RWPE1 (cell line): ENCODE data around the gene PHLDA3.

Experiments used
- CTCF ChIA-PET: fragments of 350-600 bp; sonication (Branson Sonifier 250); formaldehyde crosslinking; extraction: SDS; loops from one replicate; lab custom pipeline; 2021; lab: Yijun Ruan, JAX
- POLR2A ChIA-PET: fragments of 400-600 bp; formaldehyde crosslinking; extraction: SDS; loops from one replicate; lab custom pipeline; 2020; ENCODE audit warnings: antibody characterized with exemption; ENCODE audit not compliant: low non-redundant PET; lab: Yijun Ruan, JAX
- DNase-seq: peaks from one replicate; pipeline ENCODE4 v3.0.0; 2012; ENCODE audit warnings: low spot score
- H3K27ac ChIP-seq: fragments of 450-650 bp; 2 replicates; pipeline ENCODE4 v1.5.1; 2017
- TF ChIP-seq, protein P1 (sequence below): fragments of 450-650 bp; conservative IDR thresholded peaks from 2 replicates; pipeline ENCODE4 v1.5.1; 2017; ENCODE audit warnings: low read depth, mild to moderate bottlenecking

PHLDA3 gene

DNA sequence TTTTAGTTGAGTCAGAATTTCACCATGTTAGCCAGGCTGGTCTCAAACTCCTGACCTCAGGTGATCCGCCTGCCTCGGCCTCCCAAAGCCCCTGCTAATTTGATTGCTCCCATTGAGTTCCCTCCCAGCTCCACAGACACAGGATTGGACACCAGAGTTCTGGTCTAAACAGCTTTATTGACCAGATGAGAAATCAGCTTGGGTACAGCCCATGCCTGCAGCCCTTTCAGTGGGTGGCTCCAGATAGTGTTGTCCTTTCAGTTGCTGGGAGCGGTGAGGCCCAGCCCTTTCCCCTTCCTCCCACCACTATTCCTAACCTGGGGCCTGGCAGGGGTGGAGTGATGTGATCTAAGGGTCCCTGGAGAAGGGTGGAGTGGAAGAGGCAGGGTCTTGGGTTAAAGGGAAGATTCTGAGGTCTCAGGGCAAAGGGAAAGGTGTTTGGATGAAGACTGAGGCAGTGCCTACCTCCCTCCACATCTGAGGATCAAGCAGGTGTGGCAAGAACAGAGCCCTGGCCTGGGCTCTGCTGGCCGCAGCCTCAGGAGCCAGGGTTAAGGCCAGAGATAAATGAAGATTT lies 14.5 kb upstream of the PHLDA3 start:
- H3K27ac ChIP-seq = peak overlapping the region; percentile 86
- TF ChIP-seq, protein P1, sequence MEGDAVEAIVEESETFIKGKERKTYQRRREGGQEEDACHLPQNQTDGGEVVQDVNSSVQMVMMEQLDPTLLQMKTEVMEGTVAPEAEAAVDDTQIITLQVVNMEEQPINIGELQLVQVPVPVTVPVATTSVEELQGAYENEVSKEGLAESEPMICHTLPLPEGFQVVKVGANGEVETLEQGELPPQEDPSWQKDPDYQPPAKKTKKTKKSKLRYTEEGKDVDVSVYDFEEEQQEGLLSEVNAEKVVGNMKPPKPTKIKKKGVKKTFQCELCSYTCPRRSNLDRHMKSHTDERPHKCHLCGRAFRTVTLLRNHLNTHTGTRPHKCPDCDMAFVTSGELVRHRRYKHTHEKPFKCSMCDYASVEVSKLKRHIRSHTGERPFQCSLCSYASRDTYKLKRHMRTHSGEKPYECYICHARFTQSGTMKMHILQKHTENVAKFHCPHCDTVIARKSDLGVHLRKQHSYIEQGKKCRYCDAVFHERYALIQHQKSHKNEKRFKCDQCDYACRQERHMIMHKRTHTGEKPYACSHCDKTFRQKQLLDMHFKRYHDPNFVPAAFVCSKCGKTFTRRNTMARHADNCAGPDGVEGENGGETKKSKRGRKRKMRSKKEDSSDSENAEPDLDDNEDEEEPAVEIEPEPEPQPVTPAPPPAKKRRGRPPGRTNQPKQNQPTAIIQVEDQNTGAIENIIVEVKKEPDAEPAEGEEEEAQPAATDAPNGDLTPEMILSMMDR = no peak
- POLR2A ChIA-PET = no interaction called here
- no peak for DNase-seq
- CTCF ChIA-PET = interaction anchor here (0.6 to 22.3 kb wide), 9 partner anchors 8 to 221 kb away, joined by 3 to 464 read pairs (median 9); partner anchors contain the start of gene CSRP1

- POLR2A ChIA-PET = interaction anchor here (0.6 to 1.0 kb wide), 3 partner anchors 20 to 30 kb away, joined by 3 to 4 read pairs (median 3); no protein-coding TSS in a partner anchor
- H3K27ac ChIP-seq = peak overlapping the region; percentile 86
- CTCF ChIA-PET = interaction anchor here (0.5 to 22.3 kb wide), 28 partner anchors 9 to 413 kb away, joined by 3 to 464 read pairs (median 5); partner anchors contain the start of genes CSRP1 and PHLDA3
- DNase-seq = no peak
- TF ChIP-seq, protein P1 = no peak
Observed at GRCh38 chr1:201482755-201483154, 13.8 kb upstream of the PHLDA3 start.

DNA sequence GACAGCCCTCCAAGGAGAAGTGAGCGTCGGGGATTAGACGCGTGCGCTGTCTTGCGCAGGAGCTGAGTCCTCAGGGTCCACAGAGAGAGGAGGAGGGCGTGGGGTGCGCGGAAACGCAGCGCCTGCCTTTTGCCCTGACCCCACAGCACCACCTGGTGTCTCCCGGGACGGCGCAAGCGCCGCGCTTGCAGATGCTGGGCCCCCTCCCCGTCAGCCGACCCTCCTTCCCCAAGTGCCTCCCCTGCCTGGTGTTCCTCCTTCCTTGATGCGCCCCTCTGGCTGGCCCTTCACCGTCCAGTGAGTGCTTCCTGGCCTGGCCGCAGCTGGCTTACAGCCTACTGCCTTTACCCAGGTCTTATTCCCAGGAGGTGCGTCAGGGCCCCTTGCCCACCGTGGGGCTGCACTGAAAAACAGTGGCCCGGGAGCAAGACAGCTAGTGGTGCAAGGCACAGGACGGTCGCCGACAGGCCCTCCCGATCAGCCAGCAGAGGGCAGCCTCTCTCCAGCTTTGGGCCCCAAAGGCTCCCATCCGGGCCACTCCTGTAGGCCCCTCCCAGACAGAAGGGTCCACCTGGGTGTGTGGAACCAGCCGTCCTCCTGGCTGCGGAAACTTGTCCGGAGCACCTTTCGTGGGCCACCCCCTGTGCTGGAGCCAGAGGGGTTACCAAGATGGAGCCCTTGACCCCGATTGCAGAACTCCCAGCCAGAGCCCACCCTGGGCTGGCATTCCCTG lies 12.9 kb upstream of the PHLDA3 start:
- POLR2A ChIA-PET = interaction anchor here (0.6 to 2.3 kb wide), 4 partner anchors 13 to 34 kb away, joined by 3 to 17 read pairs (median 4); partner anchors contain the start of gene PHLDA3
- H3K27ac ChIP-seq = peak overlapping the region; percentile 86
- TF ChIP-seq, protein P1 = peak; percentile 87
- peak; percentile 93 for DNase-seq
- CTCF ChIA-PET = interaction anchor here (0.5 to 22.3 kb wide), 36 partner anchors 10 to 1585 kb away, joined by 3 to 464 read pairs (median 5); partner anchors contain the start of genes CSRP1 and PHLDA3

DNA sequence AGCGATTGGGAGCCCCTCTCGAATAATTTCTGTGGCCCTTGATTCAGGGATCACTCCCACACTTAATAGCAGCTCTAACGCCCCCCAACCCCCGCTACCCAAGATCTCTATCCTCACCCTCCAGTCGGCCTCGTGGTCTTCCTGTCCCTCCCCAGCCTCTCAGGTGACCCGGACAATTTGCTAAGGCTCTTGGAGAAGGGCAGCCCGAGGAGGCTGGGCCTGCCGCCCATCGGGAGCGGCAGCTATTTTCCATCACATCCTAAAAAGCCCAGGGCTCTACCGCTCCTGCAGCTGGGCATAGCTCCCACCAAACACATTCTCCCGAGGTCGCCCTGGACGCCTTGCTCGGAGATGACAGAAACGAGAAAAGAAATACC lies 12.0 kb upstream of the PHLDA3 start:
- no peak for DNase-seq
- H3K27ac ChIP-seq = peak overlapping the region; percentile 86
- POLR2A ChIA-PET = interaction anchor here (0.5 to 2.3 kb wide), 9 partner anchors 9 to 35 kb away, joined by 3 to 17 read pairs (median 5); partner anchors contain the start of gene PHLDA3
- TF ChIP-seq, protein P1 = no peak
- CTCF ChIA-PET = interaction anchor here (0.6 to 22.3 kb wide), 22 partner anchors 12 to 1586 kb away, joined by 3 to 464 read pairs (median 10); partner anchors contain the start of genes CSRP1 and PHLDA3

DNA sequence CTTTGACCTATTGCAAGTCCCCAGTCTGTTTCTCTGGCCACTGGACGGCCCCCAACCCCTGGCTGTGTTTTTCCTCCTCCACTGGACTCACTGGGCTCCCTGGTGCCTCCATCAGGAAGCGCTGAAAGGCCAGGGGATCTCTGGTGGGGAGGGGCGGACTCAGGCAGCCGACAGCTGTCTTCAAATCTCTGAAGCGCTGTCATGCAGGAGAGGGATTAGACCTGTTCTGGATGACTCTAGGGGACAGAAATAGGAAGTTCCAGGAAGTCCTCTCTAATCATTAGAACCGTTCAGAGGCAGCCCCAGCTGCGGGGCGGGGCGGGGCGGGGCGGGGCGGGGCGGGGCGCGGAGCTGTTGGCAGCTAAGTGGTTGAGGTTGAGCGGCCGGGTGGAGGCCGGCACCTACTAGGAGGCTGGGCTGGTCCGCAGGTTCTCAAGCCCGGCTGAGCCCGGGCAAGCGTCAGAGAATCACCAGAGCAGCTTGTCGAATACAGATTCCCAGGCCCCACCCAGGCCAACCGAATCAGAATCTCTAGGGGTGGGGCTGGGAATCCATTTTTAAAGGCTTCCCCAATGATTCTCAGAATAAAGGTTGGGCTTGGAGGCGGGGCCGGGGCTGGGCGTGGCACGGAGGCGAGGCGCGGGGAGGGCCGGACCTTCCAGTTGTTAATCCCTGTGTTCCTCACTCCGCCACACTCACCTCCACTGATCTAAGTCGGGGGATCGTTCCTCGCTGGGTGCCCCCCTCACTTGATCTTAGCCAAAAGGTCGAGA lies 11.4 kb upstream of the PHLDA3 start:
- POLR2A ChIA-PET = interaction anchor here (0.5 to 2.3 kb wide), 8 partner anchors 9 to 33 kb away, joined by 3 to 17 read pairs (median 5); partner anchors contain the start of gene PHLDA3

More for the DNA sequence above, 11.4 kb upstream of the PHLDA3 start:
- TF ChIP-seq, protein P1 = no peak
- peak overlapping the region; percentile 86 for H3K27ac ChIP-seq
- DNase-seq = peak; percentile 97
- CTCF ChIA-PET = interaction anchor here (0.6 to 22.3 kb wide), 14 partner anchors 13 to 1060 kb away, joined by 3 to 464 read pairs (median 14); partner anchors contain the start of gene CSRP1
